IMR-90 (cell line): ENCODE data around the gene EVA1A. TPM values are rescaled to one million over a fixed set of nuclear protein-coding genes. Genes with fewer than 3 reads are reported as not detected.

Experiments
- ATAC-seq: fragments of 200-7000 bp; cut with Tn5 transposase; 2 replicates; pipeline ENCODE4 v1.9.1; 2020; ENCODE audit warnings: low read depth, mild to moderate bottlenecking, moderate library complexity
- BruUV-seq: library from RNA; stranded (reverse); fragments of 400-500 nt; replicated peaks from 2 replicates; lab custom pipeline; 2021; lab: Mats Ljungman, UMichigan
- CTCF ChIA-PET: fragments of 300-600 bp; formaldehyde crosslinking; extraction: SDS; loops from one replicate; lab custom pipeline; 2021; ENCODE audit warnings: antibody characterized with exemption; lab: Yijun Ruan, JAX
- POLR2A ChIA-PET: fragments of 300-600 bp; sonication (Branson Sonifier 250); formaldehyde crosslinking; loops from one replicate; lab custom pipeline; 2022; ENCODE audit warnings: antibody characterized with exemption; ENCODE audit not compliant: unreplicated experiment; lab: Charles Lee
- DNase-seq: peaks from one replicate; pipeline ENCODE4 v3.0.0; 2013
- H2AFZ ChIP-seq: replicated peaks from 2 replicates; pipeline ENCODE3; 2013; ENCODE audit warnings: low read length, mild to moderate bottlenecking; ENCODE audit not compliant: poor library complexity
- H2AK5ac ChIP-seq: 2 replicates; pipeline ENCODE4 v1.6.1; 2013; ENCODE audit warnings: low read depth, low read length, inconsistent platforms
- H2AK9ac ChIP-seq: replicated peaks from 2 replicates; pipeline ENCODE3; 2013; ENCODE audit warnings: mild to moderate bottlenecking, low read depth, low read length, moderate library complexity; ENCODE audit not compliant: poor library complexity
- H2BK120ac ChIP-seq: 2 replicates; pipeline ENCODE4 v1.6.1; 2013; ENCODE audit warnings: low read depth, low read length, inconsistent platforms
- H2BK15ac ChIP-seq: 3 replicates; pipeline ENCODE4 v1.6.1; 2013; ENCODE audit warnings: low read depth, low read length, inconsistent platforms
- H2BK20ac ChIP-seq: 2 replicates; pipeline ENCODE4 v1.6.1; 2013; ENCODE audit warnings: low read depth, mild to moderate bottlenecking, inconsistent platforms, low read length, moderate library complexity
- H2BK5ac ChIP-seq: 2 replicates; pipeline ENCODE4 v1.6.1; 2013; ENCODE audit warnings: mild to moderate bottlenecking, low read depth, low read length, inconsistent platforms; ENCODE audit not compliant: poor library complexity, severe bottlenecking
- H3K14ac ChIP-seq: replicated peaks from 2 replicates; pipeline ENCODE4 v1.6.1; 2013; ENCODE audit warnings: low read depth, low read length, inconsistent platforms
- H3K18ac ChIP-seq: 2 replicates; pipeline ENCODE4 v1.6.1; 2013; ENCODE audit warnings: low read depth, low read length, control low read depth
- H3K23ac ChIP-seq: 2 replicates; pipeline ENCODE4 v1.6.1; 2013; ENCODE audit warnings: low read depth, low read length, inconsistent platforms
- H3K27ac ChIP-seq: 2 replicates; pipeline ENCODE4 v1.5.1; 2013; ENCODE audit warnings: mild to moderate bottlenecking, control low read depth, low read length; ENCODE audit not compliant: insufficient read depth
- H3K27me3 ChIP-seq: 2 replicates; pipeline ENCODE4 v1.6.1; 2013; ENCODE audit warnings: low read length; ENCODE audit not compliant: control insufficient read depth, insufficient read depth
- H3K36me3 ChIP-seq: 2 replicates; pipeline ENCODE4 v1.6.1; 2013; ENCODE audit warnings: low read length, mixed read lengths; ENCODE audit not compliant: control insufficient read depth, insufficient read depth
- H3K4ac ChIP-seq: 2 replicates; pipeline ENCODE4 v1.6.1; 2013; ENCODE audit warnings: low read depth, low read length, inconsistent platforms
- H3K4me1 ChIP-seq: 2 replicates; pipeline ENCODE4 v1.6.1; 2013; ENCODE audit warnings: low read length, mixed read lengths; ENCODE audit not compliant: control insufficient read depth, insufficient read depth
- H3K4me2 ChIP-seq: 2 replicates; pipeline ENCODE4 v1.6.1; 2013; ENCODE audit warnings: low read depth, mild to moderate bottlenecking, control low read depth, low read length, moderate library complexity
- H3K4me3 ChIP-seq: 2 replicates; pipeline ENCODE4 v1.5.1; 2013; ENCODE audit warnings: low read depth, mild to moderate bottlenecking, control low read depth, low read length, moderate library complexity; ENCODE audit not compliant: insufficient read depth
- H3K56ac ChIP-seq: 2 replicates; pipeline ENCODE4 v1.6.1; 2013; ENCODE audit warnings: low read length, inconsistent platforms; ENCODE audit not compliant: insufficient read depth; ENCODE audit errors: extremely low read depth
- H3K79me1 ChIP-seq, 2 experiments: 2 replicates each; pipeline ENCODE4 v1.6.1; 2013; ENCODE audit warnings: low read length in 2 of 2, inconsistent platforms in 1 of 2, low read depth in 1 of 2
- H3K9ac ChIP-seq: 2 replicates; pipeline ENCODE4 v1.6.1; 2013; ENCODE audit warnings: low read depth, low read length, control low read depth
- H3K9me1 ChIP-seq: 2 replicates; pipeline ENCODE4 v1.6.1; 2013; ENCODE audit warnings: low read length, inconsistent platforms; ENCODE audit not compliant: insufficient read depth
- H3K9me3 ChIP-seq: 2 replicates; pipeline ENCODE4 v1.6.1; 2013; ENCODE audit warnings: low read length; ENCODE audit not compliant: control insufficient read depth, insufficient read depth
- H4K20me1 ChIP-seq: 2 replicates; pipeline ENCODE4 v1.6.1; 2013; ENCODE audit warnings: low read length, inconsistent platforms; ENCODE audit not compliant: insufficient read depth
- H4K5ac ChIP-seq: 2 replicates; pipeline ENCODE4 v1.6.1; 2013; ENCODE audit warnings: mild to moderate bottlenecking, low read depth, low read length, control low read depth
- H4K8ac ChIP-seq, 2 experiments: 2 replicates each; pipeline ENCODE4 v1.6.1; 2013; ENCODE audit warnings: low read depth in 2 of 2, low read length in 2 of 2, control low read depth in 1 of 2, inconsistent platforms in 1 of 2
- H4K91ac ChIP-seq: 2 replicates; pipeline ENCODE4 v1.6.1; 2013; ENCODE audit warnings: low read depth, low read length, inconsistent platforms; ENCODE audit not compliant: insufficient read depth
- BHLHE40 ChIP-seq: fragments of 150-350 bp; IDR thresholded peaks from 2 replicates; pipeline ENCODE4 v1.6.1; 2016; ENCODE audit warnings: mild to moderate bottlenecking, low read depth, low read length
- CEBPB ChIP-seq: IDR thresholded peaks from 2 replicates; pipeline ENCODE4 v1.6.1; 2012; ENCODE audit warnings: low read depth, low read length, improper control_type of control experiment
- ELK1 ChIP-seq: fragments of 150-350 bp; IDR thresholded peaks from 2 replicates; pipeline ENCODE4 v1.6.1; 2016; ENCODE audit warnings: low read depth, mild to moderate bottlenecking, low read length, moderate library complexity, borderline replicate concordance
- WGBS, 2 experiments: methylation state at CpG; one replicate each; pipeline versions ENCODE4 v1.1.5 to v1.1.7; 2013; ENCODE audit warnings: missing lambda C conversion rate in 2 of 2; ENCODE audit not compliant: insufficient read length in 1 of 2; ENCODE audit errors: extremely low coverage in 2 of 2; 5-methylcytosine and 5-hydroxymethylcytosine counted together
- dilution Hi-C: fragments of 300-500 bp; cut with HindIII; formaldehyde crosslinking; loops from one replicate; pipeline ENCODE4 v1.14.3; 2018; ENCODE audit warnings: low sequenced_read_pairs; ENCODE audit not compliant: unreplicated experiment
- in situ Hi-C: fragments of 300-500 bp; cut with MboI; formaldehyde crosslinking; loops from 3 replicates; pipeline ENCODE4 v1.14.3; 2019; ENCODE audit warnings: low sequenced_read_pairs, inconsistent platforms, mixed read lengths
- intact Hi-C: fragments of 100-400 bp; cut with micrococcal nuclease; formaldehyde crosslinking; loops from 2 replicates; pipeline ENCODE4 v1.10.0; 2022
- polyA plus RNA-seq, 3 experiments: library from polyadenylated mRNA; depleted of rRNA; stranded (reverse); fragments of >200 nt; gene quantifications; 2 replicates each; pipeline ENCODE4 v1.2.3, GENCODE V29; 2012; ENCODE audit warnings: low replicate concordance in 1 of 3
- total RNA-seq: library from RNA; depleted of rRNA; stranded (reverse); fragments of >200 nt; gene quantifications from 2 replicates; pipeline ENCODE4 v1.2.3, GENCODE V29; 2012

The EVA1A gene
- total and polyA plus RNA-seq, 2 of the 4 experiments (the other 2 are of a cell fraction), result 54.5 to 93.7 TPM

DNA sequence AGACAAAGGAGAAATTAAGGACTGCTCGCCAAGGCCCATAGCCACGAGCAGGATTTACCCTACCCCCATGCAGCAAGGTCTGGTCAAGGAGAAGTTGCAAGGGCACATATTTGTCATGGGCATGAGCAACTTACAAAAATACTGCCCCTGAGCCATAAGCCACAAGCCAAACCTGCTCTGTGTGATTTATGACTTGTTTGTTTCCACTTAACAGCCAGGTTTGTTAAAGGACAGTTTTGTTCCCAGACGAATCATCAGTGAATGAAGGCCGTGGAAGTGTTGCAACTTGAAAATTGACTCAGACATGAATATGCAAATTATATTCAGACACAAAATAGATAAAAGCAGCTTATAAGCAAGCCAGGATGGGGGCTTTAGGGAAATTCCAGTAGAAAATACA lies 31.3 kb upstream of the EVA1A start:
- Histone ChIP-seq H3K4me1 (peaks cover 22% of the 10 kb centered on the region), H3K36me3 (no peaks in the 10 kb centered on the region), H2BK5ac (peak overlapping the region; percentile 59), H4K91ac (peak overlapping the region; percentile 50; the same call in 1 of the 2 replicates), H2BK120ac (peak overlapping the region; percentile 64), H3K27me3 (no peaks in the 10 kb centered on the region), H2AK9ac (no peak overlapping the region), H3K14ac (peak overlapping the region; percentile 50), H3K27ac (peak overlapping the region; percentile 60; the same call in 1 of the 2 replicates), H3K9me1 (peaks cover 17% of the 10 kb centered on the region), H4K20me1 (no peaks in the 10 kb centered on the region), H2AFZ (peak overlapping the region; percentile 74), H3K9ac (no peak overlapping the region; the same call in 1 of the 2 replicates), H3K4ac (peak overlapping the region; percentile 75), H3K23ac (peak overlapping the region; percentile 41; the same call in 1 of the 2 replicates), H3K79me1 (peaks cover 4 to 15% of the 10 kb centered on the region in 2 experiments; a peak in 3 of 4 replicates), H2BK20ac (peak overlapping the region; percentile 58), H2AK5ac (peak overlapping the region; percentile 89), H3K56ac (0 out of 2 replicates have a peak overlapping the region, but pooled peaks have one; percentile 22), H3K4me2 (peak overlapping the region; percentile 46; the same call in 1 of the 2 replicates), H3K9me3 (no peaks in the 10 kb centered on the region), H3K18ac (no peak overlapping the region; the same call in 1 of the 2 replicates), H4K5ac (no peak overlapping the region), H4K8ac (peak overlapping the region in 1 of 2 experiments; percentile 63; a peak in 2 of 4 replicates), H2BK15ac (peak overlapping the region; percentile 91; the same call in 2 of the 3 replicates), H3K4me3 (no peak overlapping the region)
- dilution Hi-C loops (no loop called here), in situ Hi-C loops (no loop called here), intact Hi-C loops (no loop called here)
- ATAC-seq (no peak), DNase-seq (peak; percentile 76)
- ChIA-PET CTCF (interaction anchor here (0.6 to 1.3 kb wide), 2 partner anchors 12 to 127 kb away, joined by 3 read pairs; no protein-coding TSS in a partner anchor), POLR2A (no interaction called here)
- BruUV-seq, result no TSS peak
- WGBS, 2 experiments, result no CpG with 5 or more reads among the region's 4 CpGs
- TF ChIP-seq ELK1 (no peak), CEBPB (peak; percentile 94), BHLHE40 (0 out of 2 replicates have a peak, but pooled peaks have one; percentile 41)
